PC-9 (cell line): ENCODE measurements around the gene GBA2.

Source experiments
- CTCF ChIP-seq: fragments of 200-600 bp; sonication (generic); conservative IDR thresholded peaks from 2 replicates; pipeline ENCODE4 v1.6.1; 2017; ENCODE audit warnings: mixed run types, antibody characterized with exemption, mild to moderate bottlenecking, moderate library complexity
- EZH2 ChIP-seq: fragments of 200-600 bp; sonication (generic); IDR thresholded peaks from 2 replicates; pipeline ENCODE4 v1.8.0; 2017; ENCODE audit warnings: antibody characterized with exemption, low read depth

- TF ChIP-seq CTCF, result no peak
- no peak for TF ChIP-seq EZH2
Observed at GRCh38 chr9:35758475-35759050, 9.5 kb upstream of the GBA2 start.
